GM23338 (cell line): Measurements from ENCODE around the gene NBEAL2. TPM values are rescaled to one million over a fixed set of nuclear protein-coding genes. Genes with fewer than 3 reads are reported as not detected.

Experiments used
- ATAC-seq: fragments of 200-7000 bp; cut with Tn5 transposase; 3 replicates; pipeline ENCODE4 v1.9.1; 2020
- DNase-seq: peaks from one replicate; pipeline ENCODE4 v3.0.0-alpha.2; 2015; ENCODE audit warnings: low spot score
- H2AFZ ChIP-seq: fragments of 200-600 bp; sonication (generic); 2 replicates; pipeline ENCODE4 v1.8.0; 2016; ENCODE audit warnings: antibody characterized with exemption, mild to moderate bottlenecking, moderate library complexity
- H3F3A ChIP-seq: fragments of 200-600 bp; sonication (generic); replicated peaks from 2 replicates; pipeline ENCODE4 v1.8.0; 2017; ENCODE audit warnings: antibody characterized with exemption, mixed run types, low read depth
- H3K27ac ChIP-seq: fragments of 200-600 bp; sonication (generic); 2 replicates; pipeline ENCODE4 v1.6.1; 2016; ENCODE audit warnings: low read depth
- H3K27me3 ChIP-seq: fragments of 200-600 bp; sonication (generic); 2 replicates; pipeline ENCODE4 v1.8.0; 2016; ENCODE audit warnings: mild to moderate bottlenecking, mixed run types, moderate library complexity; ENCODE audit not compliant: insufficient read depth
- H3K36me3 ChIP-seq: fragments of 200-600 bp; sonication (generic); 2 replicates; pipeline ENCODE4 v1.8.0; 2016; ENCODE audit warnings: mild to moderate bottlenecking; ENCODE audit not compliant: insufficient read depth
- H3K4me1 ChIP-seq: fragments of 200-600 bp; sonication (generic); 2 replicates; pipeline ENCODE4 v1.8.0; 2016; ENCODE audit warnings: mild to moderate bottlenecking, moderate library complexity; ENCODE audit not compliant: insufficient read depth
- H3K4me2 ChIP-seq: fragments of 200-600 bp; sonication (generic); 2 replicates; pipeline ENCODE4 v1.7.1; 2017; ENCODE audit warnings: mixed run types
- H3K4me3 ChIP-seq: fragments of 200-600 bp; sonication (generic); 2 replicates; pipeline ENCODE4 v1.6.1; 2016; ENCODE audit warnings: mixed run types
- H3K79me2 ChIP-seq: fragments of 200-600 bp; sonication (generic); replicated peaks from 2 replicates; pipeline ENCODE4 v1.8.0; 2017; ENCODE audit warnings: mild to moderate bottlenecking; ENCODE audit not compliant: insufficient read depth
- H3K9me2 ChIP-seq: fragments of 200-600 bp; sonication (generic); 2 replicates; pipeline ENCODE4 v1.8.0; 2017; ENCODE audit not compliant: insufficient read depth
- H4K20me1 ChIP-seq: fragments of 200-600 bp; sonication (generic); replicated peaks from 2 replicates; pipeline ENCODE4 v1.8.0; 2017; ENCODE audit warnings: mild to moderate bottlenecking; ENCODE audit not compliant: insufficient read depth
- H3K27ac Mint-ChIP-seq: 2 replicates; pipeline ENCODE4 v1.8.0; 2020; ENCODE audit warnings: inconsistent platforms, mild to moderate bottlenecking, moderate library complexity, mixed read lengths
- H3K27me3 Mint-ChIP-seq: 3 replicates; pipeline ENCODE4 v1.8.0; 2022; ENCODE audit warnings: low read depth, mild to moderate bottlenecking, moderate library complexity, mixed read lengths, inconsistent platforms; ENCODE audit not compliant: insufficient read depth, poor library complexity
- H3K36me3 Mint-ChIP-seq: 3 replicates; pipeline ENCODE4 v1.8.0; 2021; ENCODE audit warnings: low read depth, mild to moderate bottlenecking, inconsistent platforms, moderate library complexity, mixed read lengths
- H3K4me1 Mint-ChIP-seq: 3 replicates; pipeline ENCODE4 v1.8.0; 2020; ENCODE audit warnings: mild to moderate bottlenecking, inconsistent platforms, mixed read lengths
- H3K4me3 Mint-ChIP-seq: 3 replicates; pipeline ENCODE4 v1.8.0; 2021; ENCODE audit warnings: moderate library complexity, mild to moderate bottlenecking, inconsistent platforms, mixed read lengths
- H3K9me3 Mint-ChIP-seq: 3 replicates; pipeline ENCODE4 v1.8.0; 2020; ENCODE audit warnings: moderate library complexity, mild to moderate bottlenecking, inconsistent platforms, mixed read lengths
- JUNB ChIP-seq: IDR thresholded peaks from one replicate; pipeline ENCODE4 v1.6.1; 2016; ENCODE audit warnings: antibody characterized with exemption; ENCODE audit not compliant: unreplicated experiment
- STAT1 ChIP-seq: IDR thresholded peaks from one replicate; pipeline ENCODE4 v1.6.1; 2016; ENCODE audit warnings: antibody characterized with exemption; ENCODE audit not compliant: unreplicated experiment
- ZNF462 ChIP-seq: fragments of 250-450 bp; sonication (Bioruptor Pico); IDR thresholded peaks from 2 replicates; pipeline ENCODE4 v1.5.0; 2020; ENCODE audit warnings: mild to moderate bottlenecking, moderate library complexity
- polyA plus RNA-seq: library from polyadenylated mRNA; unstranded; fragments of >200 nt; fragmentation: Nextera tagmentation; extraction: Ambion mirVana; gene quantifications from 2 replicates; pipeline ENCODE4 v1.2.1, GENCODE V29; 2016
- total RNA-seq: library from RNA; depleted of rRNA; stranded (reverse); fragments of >200 nt; shearing (Covaris generic); gene quantifications from 2 replicates; pipeline ENCODE4 v1.2.3, GENCODE V29; 2014
- TF ChIP-seq, protein P1 (sequence below): IDR thresholded peaks from 2 replicates; pipeline ENCODE4 v1.6.1; 2016; ENCODE audit warnings: antibody characterized with exemption

The NBEAL2 gene
- total and polyA plus RNA-seq, 2 experiments from 2014 or later: 13.5 to 79.9 TPM

DNA sequence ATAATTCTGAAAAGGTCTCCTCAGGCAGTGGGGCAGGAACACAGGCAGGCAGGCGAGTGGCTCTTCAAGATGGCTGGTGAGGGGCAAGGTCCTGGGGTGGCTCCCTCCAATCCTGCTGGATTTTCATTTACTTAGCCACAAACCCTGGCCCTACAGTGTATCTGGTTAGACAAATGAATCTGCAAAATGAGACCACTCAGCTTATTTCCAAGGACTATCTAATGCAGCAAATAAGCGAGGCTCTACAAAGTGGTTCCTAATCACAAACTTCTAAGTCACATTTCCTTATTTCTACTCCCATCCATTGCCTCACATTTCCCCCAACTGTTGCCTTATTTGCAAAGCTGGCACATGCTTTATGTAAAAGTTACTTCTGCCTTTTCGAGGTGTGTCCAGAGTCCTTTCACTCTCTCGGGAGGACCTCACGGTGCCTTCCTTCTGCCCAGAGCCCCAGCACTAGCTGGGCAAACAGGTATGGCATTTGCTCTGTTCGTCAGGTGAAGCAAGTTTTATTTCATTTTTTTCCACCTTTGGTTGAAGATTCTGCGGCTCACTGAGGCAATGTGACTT, 43.4 kb upstream of the NBEAL2 start:
- Histone ChIP-seq H3K27me3 (no peaks in the 10 kb centered on the region), H3K9me2 (no peaks in the 10 kb centered on the region), H2AFZ (no peak overlapping the region), H3K4me3 (no peak overlapping the region), H3K79me2 (peaks cover 67% of the 10 kb centered on the region), H3K4me2 (peak overlapping the region; percentile 20), H3K4me1 (peaks cover 12% of the 10 kb centered on the region; the same call in 1 of the 2 replicates), H3K27ac (peak overlapping the region; percentile 75), H4K20me1 (peaks cover 55% of the 10 kb centered on the region), H3F3A (0 out of 2 replicates have a peak, but pooled peaks cover 7% of the 10 kb centered on the region), H3K36me3 (no peaks in the 10 kb centered on the region; the same call in 1 of the 2 replicates)
- no peaks in the 10 kb centered on the region for H3K9me3 Mint-ChIP-seq
- no peak for TF ChIP-seq STAT1
- TF ChIP-seq ZNF462 (CRISPR knock-in tag): no peak
- no peak for TF ChIP-seq JUNB
- TF ChIP-seq, protein P1, sequence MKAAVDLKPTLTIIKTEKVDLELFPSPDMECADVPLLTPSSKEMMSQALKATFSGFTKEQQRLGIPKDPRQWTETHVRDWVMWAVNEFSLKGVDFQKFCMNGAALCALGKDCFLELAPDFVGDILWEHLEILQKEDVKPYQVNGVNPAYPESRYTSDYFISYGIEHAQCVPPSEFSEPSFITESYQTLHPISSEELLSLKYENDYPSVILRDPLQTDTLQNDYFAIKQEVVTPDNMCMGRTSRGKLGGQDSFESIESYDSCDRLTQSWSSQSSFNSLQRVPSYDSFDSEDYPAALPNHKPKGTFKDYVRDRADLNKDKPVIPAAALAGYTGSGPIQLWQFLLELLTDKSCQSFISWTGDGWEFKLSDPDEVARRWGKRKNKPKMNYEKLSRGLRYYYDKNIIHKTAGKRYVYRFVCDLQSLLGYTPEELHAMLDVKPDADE: no peak
- no peak for ATAC-seq
- H3K4me3 Mint-ChIP-seq: no peak overlapping the region
- peak overlapping the region; percentile 76 for H3K27ac Mint-ChIP-seq
- no peak for DNase-seq
- peaks cover 41% of the 10 kb centered on the region for H3K4me1 Mint-ChIP-seq
- peaks cover 3% of the 10 kb centered on the region for H3K27me3 Mint-ChIP-seq
- H3K36me3 Mint-ChIP-seq: peaks cover 30% of the 10 kb centered on the region
